HepG2 (cell line): ENCODE data around the gene C12orf60. TPM values are rescaled to one million over a fixed set of nuclear protein-coding genes. Genes with fewer than 3 reads are reported as not detected.
A peak's percentile ranks its signal among the peaks of the same experiment; 100 is the strongest.

ENCODE experiments used
- CREBL2 ChIP-seq: sonication (generic); formaldehyde crosslinking; IDR thresholded peaks from 2 replicates; pipeline ENCODE4 v1.8.1; 2023; ENCODE audit warnings: missing genetic modification reagents, mild to moderate bottlenecking, borderline replicate concordance
- FOSL1 ChIP-seq: sonication (generic); formaldehyde crosslinking; IDR thresholded peaks from 2 replicates; pipeline ENCODE4 v1.9.0; 2021; ENCODE audit warnings: missing genetic modification reagents, borderline replicate concordance
- FOXC1 ChIP-seq: sonication (generic); formaldehyde crosslinking; IDR thresholded peaks from 2 replicates; pipeline ENCODE4 v1.8.0; 2022; ENCODE audit warnings: mild to moderate bottlenecking, missing genetic modification reagents, borderline replicate concordance
- FOXK1 ChIP-seq: sonication (generic); formaldehyde crosslinking; IDR thresholded peaks from 2 replicates; pipeline ENCODE4 v1.4.0; 2020; ENCODE audit warnings: low read depth, missing genetic modification reagents, borderline replicate concordance
- MEIS2 ChIP-seq: sonication (generic); formaldehyde crosslinking; IDR thresholded peaks from 2 replicates; pipeline ENCODE4 v1.9.0; 2021; ENCODE audit warnings: mild to moderate bottlenecking, missing genetic modification reagents
- PBX3 ChIP-seq: sonication (generic); formaldehyde crosslinking; IDR thresholded peaks from 2 replicates; pipeline ENCODE4 v1.8.1; 2023; ENCODE audit warnings: missing genetic modification reagents, inconsistent platforms, borderline replicate concordance
- RBFOX2 ChIP-seq: fragments of 200-400 bp; formaldehyde crosslinking; IDR thresholded peaks from 2 replicates; pipeline ENCODE4 v1.6.1; 2017; ENCODE audit warnings: low read depth, mild to moderate bottlenecking, low read length
- REXO4 ChIP-seq: sonication (generic); formaldehyde crosslinking; IDR thresholded peaks from 2 replicates; pipeline ENCODE4 v1.8.0; 2022; ENCODE audit warnings: missing genetic modification reagents, mild to moderate bottlenecking, borderline replicate concordance
- SETDB1 ChIP-seq: sonication (generic); formaldehyde crosslinking; IDR thresholded peaks from 2 replicates; pipeline ENCODE4 v1.5.1; 2020; ENCODE audit warnings: missing genetic modification reagents, mild to moderate bottlenecking, borderline replicate concordance
- ZBTB7A ChIP-seq: sonication (generic); formaldehyde crosslinking; IDR thresholded peaks from 2 replicates; pipeline ENCODE4 v1.8.0; 2022; ENCODE audit warnings: mild to moderate bottlenecking, missing genetic modification reagents
- ZFP36 ChIP-seq: fragments of 150-350 bp; IDR thresholded peaks from 2 replicates; pipeline ENCODE4 v1.6.1; 2018; ENCODE audit warnings: borderline replicate concordance, low read length, low read depth; ENCODE audit not compliant: partially characterized antibody
- ZNF10 ChIP-seq: sonication (generic); formaldehyde crosslinking; IDR thresholded peaks from 2 replicates; pipeline ENCODE4 v1.4.0; 2020; ENCODE audit warnings: mild to moderate bottlenecking, low read depth, missing genetic modification reagents, borderline replicate concordance
- ZNF251 ChIP-seq: sonication (generic); formaldehyde crosslinking; IDR thresholded peaks from 2 replicates; pipeline ENCODE4 v1.9.0; 2021; ENCODE audit warnings: mild to moderate bottlenecking, missing genetic modification reagents
- ZNF281 ChIP-seq: sonication (generic); formaldehyde crosslinking; IDR thresholded peaks from 2 replicates; pipeline ENCODE4 v1.4.0; 2020; ENCODE audit warnings: missing genetic modification reagents, borderline replicate concordance
- ZNF431 ChIP-seq: sonication (generic); formaldehyde crosslinking; IDR thresholded peaks from 2 replicates; pipeline ENCODE4 v1.9.0; 2022; ENCODE audit warnings: missing genetic modification reagents, low read depth, mild to moderate bottlenecking, borderline replicate concordance
- ZNF563 ChIP-seq: sonication (generic); formaldehyde crosslinking; IDR thresholded peaks from 2 replicates; pipeline ENCODE4 v1.8.0; 2022; ENCODE audit warnings: mild to moderate bottlenecking, moderate library complexity, missing genetic modification reagents
- ZNF605 ChIP-seq: sonication (generic); formaldehyde crosslinking; IDR thresholded peaks from 2 replicates; pipeline ENCODE4 v1.8.0; 2022; ENCODE audit warnings: mild to moderate bottlenecking, missing genetic modification reagents
- ZNF646 ChIP-seq: sonication (generic); formaldehyde crosslinking; IDR thresholded peaks from 2 replicates; pipeline ENCODE4 v1.9.0; 2021; ENCODE audit warnings: mild to moderate bottlenecking, missing genetic modification reagents
- polyA plus RNA-seq, 8 experiments: library from polyadenylated mRNA; depleted of rRNA in 3 of 8; stranded (reverse) in 7 of 8; unstranded in 1 of 8; fragments of >200 nt; fragmentation: Illumina TruSeq in 4 of 8; extraction: Trizol in 4 of 8; gene quantifications; 2 replicates each; pipeline versions ENCODE4 v1.2.1 to v1.2.3, GENCODE V29; 2011 to 2016; ENCODE audit warnings: low read depth in 4 of 8, missing spikeins in 1 of 8, mixed read lengths in 1 of 8; ENCODE audit not compliant: insufficient read depth in 1 of 8
- total RNA-seq, 5 experiments: library from RNA; depleted of rRNA; stranded (reverse); fragments of >200 nt; fragmentation: Illumina TruSeq; extraction: Trizol; gene quantifications; 2 replicates each; pipeline ENCODE4 v1.2.3, GENCODE V29; 2016; ENCODE audit warnings: low read depth in 1 of 5

The C12orf60 gene
- total and polyA plus RNA-seq, 2 of the 13 experiments (the other 11 are each of a cell fraction or from before 2014, with no cell fraction given), result 0.55 to 1.4 TPM

- no peak for TF ChIP-seq ZNF281 (CRISPR knock-in tag)
- peak; percentile 39; the same call in 1 of the 2 replicates for TF ChIP-seq FOXC1 (CRISPR knock-in tag)
- TF ChIP-seq ZFP36, result no peak
- TF ChIP-seq REXO4, result no peak
- no peak for TF ChIP-seq ZNF10 (CRISPR knock-in tag)
- TF ChIP-seq FOSL1 (CRISPR knock-in tag), result no peak
- no peak for TF ChIP-seq ZNF431 (CRISPR knock-in tag)
- TF ChIP-seq ZNF251, result no peak
- TF ChIP-seq SETDB1 (CRISPR knock-in tag), result no peak
- TF ChIP-seq ZBTB7A (CRISPR knock-in tag), result no peak
- TF ChIP-seq ZNF646 (CRISPR knock-in tag), result no peak
- TF ChIP-seq FOXK1 (CRISPR knock-in tag), result no peak
- TF ChIP-seq ZNF605 (CRISPR knock-in tag), result peak; percentile 76
- no peak for TF ChIP-seq CREBL2 (CRISPR knock-in tag)
- peak; percentile 67 for TF ChIP-seq RBFOX2
- TF ChIP-seq ZNF563 (CRISPR knock-in tag), result no peak
- TF ChIP-seq MEIS2 (CRISPR knock-in tag), result no peak
- TF ChIP-seq PBX3 (CRISPR knock-in tag), result no peak; the same call in 1 of the 2 replicates
These were observed at the start of gene C12orf60, which contains the start of gene WBP11 (continued) for GRCh38 chr12:14803011-14803829.
